Measurements from ENCODE around the gene GNG14.
A peak's percentile ranks its signal among the peaks of the same experiment; 100 is the strongest.
"Not testable (repeated sequence)": the region's sequence is repeated elsewhere in the genome, so short reads cannot be mapped to it uniquely, and the experiment has no call there.

GNG14 gene

GRCh38 chr19:12696366-12697335, 8.9 kb downstream of the GNG14 start, which contains the start of gene FBXW9:
TSS of gene FBXW9 (minus strand) at chr19:12696631. CDS start at chr19:12696581, 50 bp downstream.
- peak; percentile 92 to 97 for DNase-seq

- DNase-seq: not testable (repeated sequence)
Observed at GRCh38 chr19:12697425-12697824, 9.6 kb downstream of the GNG14 start.

DNA sequence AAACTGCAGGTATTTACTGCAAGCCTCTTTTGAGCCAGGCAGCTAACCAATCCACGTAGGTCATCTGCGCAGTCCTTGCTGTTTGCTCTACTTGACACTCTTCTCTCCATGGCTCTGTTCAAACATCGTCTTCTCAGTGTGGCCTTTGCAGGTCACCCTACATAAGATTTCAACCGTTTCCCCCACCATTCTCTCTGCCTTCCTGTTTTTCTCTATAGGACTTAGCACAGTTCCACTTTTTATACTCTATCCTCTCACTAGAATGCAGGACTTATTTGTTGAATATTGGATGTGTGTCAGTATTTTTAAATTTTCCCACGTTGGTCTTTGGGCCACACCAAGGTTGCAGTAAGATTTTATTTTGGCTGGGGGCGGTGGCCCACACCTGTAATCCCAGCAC, 10.3 kb downstream of the GNG14 start:
- DNase-seq: no peak

GRCh38 chr19:12701596-12702282, 13.9 kb downstream of the GNG14 start:
- no peak for DNase-seq

GRCh38 chr19:12703046-12703445, 15.2 kb downstream of the GNG14 start:
- DNase-seq: peak; percentile 47 to 52

DNA sequence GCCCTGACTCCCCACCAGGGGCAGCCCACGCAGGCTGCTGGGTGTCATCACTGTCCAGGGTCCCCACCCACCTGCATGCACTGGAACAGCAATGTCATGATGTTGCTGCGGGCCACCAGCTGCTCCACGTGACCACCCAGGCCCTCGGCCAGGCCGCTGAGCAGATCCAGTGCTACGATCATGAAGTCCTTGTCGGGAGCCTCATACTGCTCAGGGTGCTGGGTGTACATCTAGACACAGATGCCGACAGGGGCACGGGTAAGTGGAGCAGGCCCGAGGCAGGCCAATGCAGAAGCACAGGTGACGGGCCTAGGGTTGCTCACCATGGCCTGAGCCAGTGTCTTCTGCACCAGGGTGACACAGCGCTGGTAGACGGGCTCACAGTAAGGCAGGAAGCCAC, 17.4 kb downstream of the GNG14 start:
- no peak for DNase-seq

GRCh38 chr19:12705654-12706331, 18.0 kb downstream of the GNG14 start:
- no peak for DNase-seq

- no peak for DNase-seq
Observed at GRCh38 chr19:12706332-12706718, 18.5 kb downstream of the GNG14 start.

- no peak for DNase-seq
Observed at GRCh38 chr19:12708641-12709040, 20.8 kb downstream of the GNG14 start.

- no peak for DNase-seq
Observed at GRCh38 chr19:12711187-12711586, 23.4 kb downstream of the GNG14 start.

- not testable (repeated sequence) for DNase-seq
Observed at GRCh38 chr19:12712077-12712476, 24.3 kb downstream of the GNG14 start.

- DNase-seq: not testable (repeated sequence)
Observed at GRCh38 chr19:12713304-12713703, 25.5 kb downstream of the GNG14 start.

DNA sequence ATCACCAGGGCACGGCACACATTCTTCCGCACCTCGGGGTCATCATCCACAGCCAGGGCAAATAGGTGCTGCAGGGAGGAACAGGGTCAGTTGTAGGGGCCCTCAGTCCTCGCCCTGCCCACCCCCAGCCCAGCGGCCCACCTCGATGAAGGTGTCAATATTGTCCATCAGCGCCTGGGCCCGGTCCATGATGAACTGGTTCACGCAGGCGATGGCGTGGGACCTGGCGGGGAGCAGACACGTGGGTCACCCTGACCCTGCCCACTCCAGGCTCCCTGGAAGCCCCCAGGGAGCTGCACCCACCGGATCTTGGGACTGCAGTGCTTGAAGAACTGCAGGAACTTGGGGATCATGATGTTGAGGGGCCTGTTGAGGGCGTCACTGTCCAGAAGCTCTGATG, 27.3 kb downstream of the GNG14 start:
- no peak for DNase-seq

- DNase-seq: no peak
Observed at GRCh38 chr19:12715929-12716328, 28.1 kb downstream of the GNG14 start.

GRCh38 chr19:12720296-12720695, 32.5 kb downstream of the GNG14 start:
- no peak for DNase-seq

GRCh38 chr19:12720851-12721655, 33.3 kb downstream of the GNG14 start:
- DNase-seq: no peak

- peak; percentile 58 to 73 for DNase-seq
Observed at GRCh38 chr19:12721656-12722565, 34.1 kb downstream of the GNG14 start.

GRCh38 chr19:12722566-12723380, 35.0 kb downstream of the GNG14 start:
- peak; percentile 99 to 100 for DNase-seq

GRCh38 chr19:12723381-12723640, 35.5 kb downstream of the GNG14 start:
- no peak for DNase-seq

DNA sequence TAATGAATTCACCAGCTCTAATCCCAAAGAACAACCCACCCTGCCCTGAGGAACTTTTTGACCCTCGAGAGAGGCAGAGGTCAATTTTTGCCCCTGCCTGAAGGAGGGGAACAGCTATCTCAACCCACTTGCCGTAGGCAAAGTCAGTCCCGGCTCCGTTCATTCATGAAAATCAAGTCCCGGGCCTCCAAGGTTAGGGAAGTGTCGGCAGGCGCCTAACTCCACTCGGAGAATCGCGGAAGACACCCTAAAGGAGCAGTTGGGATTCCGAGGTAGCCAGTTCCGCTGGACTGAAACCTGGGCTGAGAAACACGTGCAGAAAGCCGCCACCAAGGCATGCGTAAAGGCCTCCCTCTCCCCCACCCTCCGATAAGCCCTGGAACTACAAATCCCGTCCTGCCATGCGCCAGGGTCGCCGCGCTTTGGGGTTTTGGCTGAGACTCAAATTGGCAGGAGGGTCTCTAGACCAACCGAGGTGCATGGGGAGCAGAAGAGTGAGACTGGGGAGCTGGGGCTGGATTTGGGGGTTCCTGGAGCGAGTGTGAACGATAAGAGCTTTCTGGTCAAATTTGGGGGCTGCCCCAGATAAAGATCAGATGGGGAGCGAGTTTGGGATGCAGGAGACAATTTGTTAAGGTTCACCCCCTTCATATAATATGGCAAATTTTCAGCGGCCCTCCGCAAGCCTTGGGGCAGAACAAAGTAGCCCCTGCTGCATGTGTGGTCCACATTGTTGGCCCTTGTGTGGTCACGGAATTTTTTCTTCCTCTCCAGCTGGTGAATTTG, 36.0 kb downstream of the GNG14 start, which contains the start of gene TNPO2:
TNPO2 (minus strand) TSS at position 292 of the 786 bp plus-strand sequence. CDS start 2,955 bp downstream, outside the sequence.
- peak; percentile 66 to 86 for DNase-seq

All from NCI-H446 (cell line).